ENCODE data around the gene CRISP2. TPM values are rescaled to one million over a fixed set of nuclear protein-coding genes. Genes with fewer than 3 reads are reported as not detected.

The CRISP2 gene
- total and polyA plus RNA-seq, 9 of the 15 experiments (the other 6 are each of a cell fraction or from before 2014, with no cell fraction given), result not detected

DNA sequence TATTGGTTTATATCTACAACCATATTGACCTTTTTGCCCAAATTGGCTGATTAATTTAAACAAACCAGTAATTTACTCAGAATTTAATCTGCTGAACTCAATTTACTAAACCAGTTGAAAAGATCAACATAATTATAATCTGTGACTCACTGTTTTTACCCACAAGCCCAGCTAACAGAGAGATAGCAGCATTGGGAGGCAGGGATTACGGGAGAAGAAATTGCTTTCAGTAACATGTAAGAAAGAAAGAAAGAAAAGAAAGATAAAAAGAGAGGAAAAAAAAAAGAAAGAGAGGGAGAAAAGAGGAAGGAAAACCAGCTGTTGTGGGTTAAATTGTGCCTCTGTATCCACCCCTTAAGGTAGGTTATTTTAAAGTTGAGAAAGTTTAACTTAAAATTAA, 63.4 kb downstream of the CRISP2 start (continued):
- TF ChIP-seq, protein P1, sequence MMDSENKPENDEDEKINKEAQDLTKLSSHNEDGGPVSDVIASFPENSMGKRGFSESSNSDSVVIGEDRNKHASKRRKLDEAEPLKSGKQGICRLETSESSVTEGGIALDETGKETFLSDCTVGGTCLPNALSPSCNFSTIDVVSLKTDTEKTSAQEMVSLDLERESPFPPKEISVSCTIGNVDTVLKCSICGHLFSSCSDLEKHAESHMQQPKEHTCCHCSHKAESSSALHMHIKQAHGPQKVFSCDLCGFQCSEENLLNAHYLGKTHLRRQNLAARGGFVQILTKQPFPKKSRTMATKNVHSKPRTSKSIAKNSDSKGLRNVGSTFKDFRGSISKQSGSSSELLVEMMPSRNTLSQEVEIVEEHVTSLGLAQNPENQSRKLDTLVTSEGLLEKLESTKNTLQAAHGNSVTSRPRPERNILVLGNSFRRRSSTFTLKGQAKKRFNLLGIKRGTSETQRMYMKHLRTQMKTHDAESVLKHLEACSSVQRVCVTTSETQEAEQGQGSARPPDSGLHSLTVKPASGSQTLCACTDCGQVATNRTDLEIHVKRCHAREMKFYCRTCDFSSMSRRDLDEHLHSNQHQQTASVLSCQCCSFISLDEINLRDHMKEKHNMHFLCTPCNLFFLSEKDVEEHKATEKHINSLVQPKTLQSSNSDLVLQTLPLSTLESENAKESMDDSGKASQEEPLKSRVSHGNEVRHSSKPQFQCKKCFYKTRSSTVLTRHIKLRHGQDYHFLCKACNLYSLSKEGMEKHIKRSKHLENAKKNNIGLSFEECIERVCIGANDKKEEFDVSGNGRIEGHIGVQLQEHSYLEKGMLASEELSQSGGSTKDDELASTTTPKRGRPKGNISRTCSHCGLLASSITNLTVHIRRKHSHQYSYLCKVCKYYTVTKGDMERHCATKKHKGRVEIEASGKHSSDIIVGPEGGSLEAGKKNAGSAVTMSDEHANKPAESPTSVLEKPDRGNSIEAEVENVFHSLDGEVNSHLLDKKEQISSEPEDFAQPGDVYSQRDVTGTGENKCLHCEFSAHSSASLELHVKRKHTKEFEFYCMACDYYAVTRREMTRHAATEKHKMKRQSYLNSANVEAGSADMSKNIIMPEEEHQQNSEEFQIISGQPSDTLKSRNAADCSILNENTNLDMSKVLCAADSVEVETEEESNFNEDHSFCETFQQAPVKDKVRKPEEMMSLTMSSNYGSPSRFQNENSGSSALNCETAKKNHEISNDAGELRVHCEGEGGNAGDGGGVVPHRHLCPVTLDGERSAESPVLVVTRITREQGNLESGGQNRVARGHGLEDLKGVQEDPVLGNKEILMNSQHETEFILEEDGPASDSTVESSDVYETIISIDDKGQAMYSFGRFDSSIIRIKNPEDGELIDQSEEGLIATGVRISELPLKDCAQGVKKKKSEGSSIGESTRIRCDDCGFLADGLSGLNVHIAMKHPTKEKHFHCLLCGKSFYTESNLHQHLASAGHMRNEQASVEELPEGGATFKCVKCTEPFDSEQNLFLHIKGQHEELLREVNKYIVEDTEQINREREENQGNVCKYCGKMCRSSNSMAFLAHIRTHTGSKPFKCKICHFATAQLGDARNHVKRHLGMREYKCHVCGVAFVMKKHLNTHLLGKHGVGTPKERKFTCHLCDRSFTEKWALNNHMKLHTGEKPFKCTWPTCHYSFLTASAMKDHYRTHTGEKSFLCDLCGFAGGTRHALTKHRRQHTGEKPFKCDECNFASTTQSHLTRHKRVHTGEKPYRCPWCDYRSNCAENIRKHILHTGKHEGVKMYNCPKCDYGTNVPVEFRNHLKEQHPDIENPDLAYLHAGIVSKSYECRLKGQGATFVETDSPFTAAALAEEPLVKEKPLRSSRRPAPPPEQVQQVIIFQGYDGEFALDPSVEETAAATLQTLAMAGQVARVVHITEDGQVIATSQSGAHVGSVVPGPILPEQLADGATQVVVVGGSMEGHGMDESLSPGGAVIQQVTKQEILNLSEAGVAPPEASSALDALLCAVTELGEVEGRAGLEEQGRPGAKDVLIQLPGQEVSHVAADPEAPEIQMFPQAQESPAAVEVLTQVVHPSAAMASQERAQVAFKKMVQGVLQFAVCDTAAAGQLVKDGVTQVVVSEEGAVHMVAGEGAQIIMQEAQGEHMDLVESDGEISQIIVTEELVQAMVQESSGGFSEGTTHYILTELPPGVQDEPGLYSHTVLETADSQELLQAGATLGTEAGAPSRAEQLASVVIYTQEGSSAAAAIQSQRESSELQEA (IDR thresholded peaks at IDR 0.05; ENCODE audit: low read depth), result peak; percentile 21; the same call in 1 of the 2 replicates
- TF ChIP-seq ZC3H11A (IDR thresholded peaks at IDR 0.05; ENCODE audit: low read depth, low read length) (no peak), ZNF282 (CRISPR knock-in tag; IDR thresholded peaks at IDR 0.05) (no peak), FOSL1 (tag; conservative IDR thresholded peaks at IDR 0.05) (peak; percentile 82), SOX6 (IDR thresholded peaks at IDR 0.05) (no peak), HDAC1 (IDR thresholded peaks at IDR 0.05) (peak in 1 of 2 experiments; percentile 62; a peak in 1 of 4 replicates), JUN (IDR thresholded peaks at IDR 0.05; ENCODE audit: borderline replicate concordance, low read depth, low read length) (peak; percentile 56), JUN (CRISPR knock-in tag; IDR thresholded peaks at IDR 0.05; ENCODE audit: borderline replicate concordance) (no peak), SRSF3 (IDR thresholded peaks at IDR 0.05; ENCODE audit: insufficient read depth, low read length) (no peak)
- TF ChIP-seq, protein P2, sequence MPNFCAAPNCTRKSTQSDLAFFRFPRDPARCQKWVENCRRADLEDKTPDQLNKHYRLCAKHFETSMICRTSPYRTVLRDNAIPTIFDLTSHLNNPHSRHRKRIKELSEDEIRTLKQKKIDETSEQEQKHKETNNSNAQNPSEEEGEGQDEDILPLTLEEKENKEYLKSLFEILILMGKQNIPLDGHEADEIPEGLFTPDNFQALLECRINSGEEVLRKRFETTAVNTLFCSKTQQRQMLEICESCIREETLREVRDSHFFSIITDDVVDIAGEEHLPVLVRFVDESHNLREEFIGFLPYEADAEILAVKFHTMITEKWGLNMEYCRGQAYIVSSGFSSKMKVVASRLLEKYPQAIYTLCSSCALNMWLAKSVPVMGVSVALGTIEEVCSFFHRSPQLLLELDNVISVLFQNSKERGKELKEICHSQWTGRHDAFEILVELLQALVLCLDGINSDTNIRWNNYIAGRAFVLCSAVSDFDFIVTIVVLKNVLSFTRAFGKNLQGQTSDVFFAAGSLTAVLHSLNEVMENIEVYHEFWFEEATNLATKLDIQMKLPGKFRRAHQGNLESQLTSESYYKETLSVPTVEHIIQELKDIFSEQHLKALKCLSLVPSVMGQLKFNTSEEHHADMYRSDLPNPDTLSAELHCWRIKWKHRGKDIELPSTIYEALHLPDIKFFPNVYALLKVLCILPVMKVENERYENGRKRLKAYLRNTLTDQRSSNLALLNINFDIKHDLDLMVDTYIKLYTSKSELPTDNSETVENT (CRISPR knock-in tag; IDR thresholded peaks at IDR 0.05), result no peak
- TF ChIP-seq, protein P3, sequence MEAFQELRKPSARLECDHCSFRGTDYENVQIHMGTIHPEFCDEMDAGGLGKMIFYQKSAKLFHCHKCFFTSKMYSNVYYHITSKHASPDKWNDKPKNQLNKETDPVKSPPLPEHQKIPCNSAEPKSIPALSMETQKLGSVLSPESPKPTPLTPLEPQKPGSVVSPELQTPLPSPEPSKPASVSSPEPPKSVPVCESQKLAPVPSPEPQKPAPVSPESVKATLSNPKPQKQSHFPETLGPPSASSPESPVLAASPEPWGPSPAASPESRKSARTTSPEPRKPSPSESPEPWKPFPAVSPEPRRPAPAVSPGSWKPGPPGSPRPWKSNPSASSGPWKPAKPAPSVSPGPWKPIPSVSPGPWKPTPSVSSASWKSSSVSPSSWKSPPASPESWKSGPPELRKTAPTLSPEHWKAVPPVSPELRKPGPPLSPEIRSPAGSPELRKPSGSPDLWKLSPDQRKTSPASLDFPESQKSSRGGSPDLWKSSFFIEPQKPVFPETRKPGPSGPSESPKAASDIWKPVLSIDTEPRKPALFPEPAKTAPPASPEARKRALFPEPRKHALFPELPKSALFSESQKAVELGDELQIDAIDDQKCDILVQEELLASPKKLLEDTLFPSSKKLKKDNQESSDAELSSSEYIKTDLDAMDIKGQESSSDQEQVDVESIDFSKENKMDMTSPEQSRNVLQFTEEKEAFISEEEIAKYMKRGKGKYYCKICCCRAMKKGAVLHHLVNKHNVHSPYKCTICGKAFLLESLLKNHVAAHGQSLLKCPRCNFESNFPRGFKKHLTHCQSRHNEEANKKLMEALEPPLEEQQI (IDR thresholded peaks at IDR 0.05), result peak; percentile 61; the same call in 1 of the 2 replicates
- TF ChIP-seq, protein P4, sequence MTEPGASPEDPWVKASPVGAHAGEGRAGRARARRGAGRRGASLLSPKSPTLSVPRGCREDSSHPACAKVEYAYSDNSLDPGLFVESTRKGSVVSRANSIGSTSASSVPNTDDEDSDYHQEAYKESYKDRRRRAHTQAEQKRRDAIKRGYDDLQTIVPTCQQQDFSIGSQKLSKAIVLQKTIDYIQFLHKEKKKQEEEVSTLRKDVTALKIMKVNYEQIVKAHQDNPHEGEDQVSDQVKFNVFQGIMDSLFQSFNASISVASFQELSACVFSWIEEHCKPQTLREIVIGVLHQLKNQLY (CRISPR knock-in tag; conservative IDR thresholded peaks at IDR 0.05), result no peak
- TF ChIP-seq, protein P5, sequence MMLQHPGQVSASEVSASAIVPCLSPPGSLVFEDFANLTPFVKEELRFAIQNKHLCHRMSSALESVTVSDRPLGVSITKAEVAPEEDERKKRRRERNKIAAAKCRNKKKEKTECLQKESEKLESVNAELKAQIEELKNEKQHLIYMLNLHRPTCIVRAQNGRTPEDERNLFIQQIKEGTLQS (IDR thresholded peaks at IDR 0.05), result peak; percentile 67
- TF ChIP-seq, protein P5 (CRISPR knock-in tag; conservative IDR thresholded peaks at IDR 0.05), result no peak
